ENCODE measurements around the gene ARL3. TPM values are rescaled to one million over a fixed set of nuclear protein-coding genes. Genes with fewer than 3 reads are reported as not detected.
"Not testable (repeated sequence)": the region's sequence is repeated elsewhere in the genome, so short reads cannot be mapped to it uniquely, and the experiment has no call there.

Gene ARL3
- total and polyA plus RNA-seq, 7 donors = 4.6 to 12.0 (median 8.3) TPM

- Histone ChIP-seq H3K4me1 (peaks cover 0 to 30% (median 25%) of the 10 kb centered on the region in 4 donors), H3K4me3 (peak overlapping the region; percentile 69 to 99 (median 90)), H3K27ac (peak overlapping the region; percentile 91 to 95 (median 92)), H3K9me3 (no peaks in the 10 kb centered on the region), H3K36me3 (no peaks in the 10 kb centered on the region), H3K27me3 (no peaks in the 10 kb centered on the region)
- WGBS, 2 donors = 6 to 11% methylated on average over 9 of the region's 9 CpGs
- TF ChIP-seq POLR2AphosphoS5 (IDR thresholded peaks at IDR 0.05) = peak in 1 of 4 donors; percentile 30
- no peak for TF ChIP-seq POLR2A (IDR thresholded peaks at IDR 0.05)
- intact Hi-C loops (cut with DNase I) = loop anchor here (5.0 kb wide), 2 partner anchors 58 to 73 kb away; no protein-coding TSS in a partner anchor
- DNase-seq = peak; percentile 80
These were observed 30.3 kb upstream of the ARL3 start for GRCh38 chr10:102744374-102745051.

DNA sequence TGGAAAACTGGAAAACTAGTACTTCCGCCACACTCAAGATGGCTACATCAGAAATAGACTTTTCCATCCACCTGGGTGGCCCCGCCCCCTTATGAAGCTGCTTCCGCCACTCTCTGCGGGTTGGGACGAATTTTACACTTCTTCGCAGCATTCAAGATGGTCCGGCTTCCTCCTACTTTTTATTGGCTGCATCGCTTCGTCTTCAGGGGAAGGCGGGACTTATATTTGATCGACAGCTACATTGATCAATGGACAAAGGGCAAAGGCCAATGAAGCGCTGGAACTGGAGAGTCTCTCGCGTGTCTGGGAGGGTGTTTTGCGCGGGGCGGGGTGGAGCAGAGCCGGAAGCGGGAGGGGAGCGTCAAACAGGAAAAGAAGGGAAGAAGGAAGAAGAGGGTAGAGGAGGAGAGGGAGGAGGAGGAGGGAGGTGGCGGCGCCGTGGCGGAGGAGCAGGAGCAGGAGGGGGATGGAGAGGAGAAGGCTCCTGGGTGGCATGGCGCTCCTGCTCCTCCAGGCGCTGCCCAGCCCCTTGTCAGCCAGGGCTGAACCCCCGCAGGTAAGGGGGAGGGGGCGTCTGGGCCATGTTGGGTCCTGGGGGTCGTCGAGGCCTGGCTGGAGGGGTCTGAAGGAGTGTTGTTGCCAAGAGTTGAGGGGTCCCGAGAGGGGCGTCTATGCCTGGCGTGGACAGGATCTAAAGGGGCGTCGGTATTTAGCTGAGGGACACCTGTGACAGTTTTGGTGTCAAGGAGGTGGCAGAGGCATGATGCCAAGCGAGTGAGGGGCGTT lies 29.6 kb upstream of the ARL3 start, which contains the start of gene WBP1L:
WBP1L (plus strand) TSS at position 361 of the 786 bp plus-strand sequence; CDS start at position 467, 106 bp downstream.
- peak; percentile 91 to 96 for TF ChIP-seq POLR2A (IDR thresholded peaks at IDR 0.05)
- TF ChIP-seq POLR2AphosphoS5 (IDR thresholded peaks at IDR 0.05) = peak; percentile 93 to 99 (median 98)
- TF ChIP-seq EP300 (IDR thresholded peaks at IDR 0.05) = no peak
- TF ChIP-seq CTCF (IDR thresholded peaks at IDR 0.05) = no peak
- Histone ChIP-seq H3K4me3 (peak within 1 kb of the TSS; percentile 69 to 99 (median 90)), H3K9me3 (no peaks in the 10 kb centered on the region), H3K36me3 (no peaks in the 10 kb centered on the region), H3K27me3 (no peaks in the 10 kb centered on the region), H3K27ac (peak within 1 kb of the TSS; percentile 91 to 95 (median 92)), H3K4me1 (peaks cover 0 to 30% (median 25%) of the 10 kb centered on the region in 4 donors)
- WGBS, 2 donors = 0 to 1% methylated on average over 37 of the region's 37 CpGs
- intact Hi-C loops (cut with DNase I) = loop anchor here (2.0 to 5.0 kb wide), 3 partner anchors 29 to 74 kb away; partner anchors contain the start of genes ARL3 and SFXN2
- DNase-seq = peak; percentile 99

- TF ChIP-seq EP300 (IDR thresholded peaks at IDR 0.05) (no peak), POLR2A (IDR thresholded peaks at IDR 0.05) (no peak), CTCF (IDR thresholded peaks at IDR 0.05) (no peak), POLR2AphosphoS5 (IDR thresholded peaks at IDR 0.05) (no peak)
- Histone ChIP-seq H3K9me3 (no peaks in the 10 kb centered on the region), H3K27me3 (no peaks in the 10 kb centered on the region), H3K4me3 (peak overlapping the region in 3 of 4 donors; percentile 24 to 69 (median 37)), H3K36me3 (no peaks in the 10 kb centered on the region), H3K4me1 (peaks cover 0 to 29% (median 24%) of the 10 kb centered on the region in 4 donors), H3K27ac (peak overlapping the region in 3 of 4 donors; percentile 27 to 39 (median 37))
- intact Hi-C loops (cut with DNase I) = loop anchor here (2.0 to 5.0 kb wide), 3 partner anchors 28 to 74 kb away; partner anchors contain the start of genes ARL3 and SFXN2
- 42 to 44% methylated on average over 7 of the region's 7 CpGs for WGBS, 2 donors
- DNase-seq = no peak
These were observed 28.9 kb upstream of the ARL3 start for GRCh38 chr10:102743078-102743587.

DNA sequence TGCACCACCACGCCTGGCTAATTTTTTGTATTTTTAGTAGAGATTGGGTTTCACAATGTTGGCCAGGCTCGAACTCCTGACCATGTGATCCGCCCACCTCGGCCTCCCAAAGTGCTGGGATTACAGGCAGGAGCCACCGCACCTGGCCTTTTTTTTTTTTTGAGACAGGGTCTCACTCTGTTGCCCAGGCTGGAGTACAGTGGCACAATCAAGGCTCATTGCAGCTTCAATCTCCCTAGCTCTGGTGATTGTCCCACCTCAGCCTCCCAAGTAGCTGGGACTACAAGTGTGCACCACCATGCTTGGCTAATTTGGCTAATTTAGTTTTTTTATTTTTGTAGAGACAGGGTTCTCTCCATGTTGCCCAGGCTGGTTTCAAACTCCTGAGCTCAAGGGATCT lies 28.1 kb upstream of the ARL3 start:
- not testable (repeated sequence) for H3K36me3 ChIP-seq, DNase-seq, H3K27ac ChIP-seq, H3K9me3 ChIP-seq, H3K27me3 ChIP-seq, H3K4me3 ChIP-seq
- intact Hi-C loops (cut with DNase I) = loop anchor here (2.0 to 5.0 kb wide), 3 partner anchors 28 to 75 kb away; partner anchors contain the start of genes ARL3 and SFXN2
- 93 to 94% methylated on average over 5 of the region's 5 CpGs for WGBS, 2 donors
- H3K4me1 ChIP-seq = peaks cover 0 to 29% (median 24%) of the 10 kb centered on the region in 4 donors

DNA sequence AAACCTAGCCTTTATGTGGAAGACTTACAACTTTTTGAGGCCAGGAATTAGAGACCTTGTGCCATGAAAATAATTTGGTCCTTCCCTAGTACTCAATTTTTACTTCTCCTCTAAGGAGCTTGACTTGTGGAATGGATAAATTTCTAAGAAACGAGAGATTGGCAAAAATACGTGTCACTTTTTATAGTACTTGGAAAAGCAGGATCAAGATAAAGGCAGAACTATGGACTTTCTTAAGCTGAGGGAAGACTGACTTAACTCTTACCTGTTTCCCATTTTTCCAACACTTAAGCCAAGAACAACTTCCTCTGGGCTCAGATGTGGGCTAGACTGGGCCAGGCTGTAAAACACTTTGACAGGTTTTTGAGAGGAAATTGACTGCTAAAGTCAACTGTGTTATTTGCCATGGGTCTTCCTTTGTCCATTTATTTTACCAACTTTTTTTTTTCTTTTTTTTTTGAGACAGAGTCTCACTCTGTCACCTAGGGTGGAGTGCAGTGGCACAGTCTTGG lies 27.6 kb upstream of the ARL3 start:
- Histone ChIP-seq H3K27me3 (no peaks in the 10 kb centered on the region), H3K9me3 (no peaks in the 10 kb centered on the region), H3K27ac (no peak overlapping the region), H3K36me3 (no peaks in the 10 kb centered on the region), H3K4me1 (peaks cover 0 to 27% (median 23%) of the 10 kb centered on the region in 4 donors), H3K4me3 (no peak overlapping the region)
- TF ChIP-seq POLR2A (IDR thresholded peaks at IDR 0.05) (no peak), EP300 (IDR thresholded peaks at IDR 0.05) (no peak), CTCF (IDR thresholded peaks at IDR 0.05) (no peak), POLR2AphosphoS5 (IDR thresholded peaks at IDR 0.05) (no peak)
- WGBS, 2 donors = 50 to 84% methylated on average over 2 of the region's 2 CpGs
- no peak for DNase-seq
- intact Hi-C loops (cut with DNase I) = loop anchor here (2.0 to 5.0 kb wide), 3 partner anchors 27 to 76 kb away; partner anchors contain the start of genes ARL3 and SFXN2

Measured in sigmoid colon (tissue), 7 donors.